ENCODE measurements around the gene C2orf76. TPM values are rescaled to one million over a fixed set of nuclear protein-coding genes. Genes with fewer than 3 reads are reported as not detected.

Gene C2orf76
- total and polyA plus RNA-seq, 10 of the 15 experiments (the other 5 are each of a cell fraction or from before 2014, with no cell fraction given): 14.0 to 46.1 (median 25.4) TPM

DNA sequence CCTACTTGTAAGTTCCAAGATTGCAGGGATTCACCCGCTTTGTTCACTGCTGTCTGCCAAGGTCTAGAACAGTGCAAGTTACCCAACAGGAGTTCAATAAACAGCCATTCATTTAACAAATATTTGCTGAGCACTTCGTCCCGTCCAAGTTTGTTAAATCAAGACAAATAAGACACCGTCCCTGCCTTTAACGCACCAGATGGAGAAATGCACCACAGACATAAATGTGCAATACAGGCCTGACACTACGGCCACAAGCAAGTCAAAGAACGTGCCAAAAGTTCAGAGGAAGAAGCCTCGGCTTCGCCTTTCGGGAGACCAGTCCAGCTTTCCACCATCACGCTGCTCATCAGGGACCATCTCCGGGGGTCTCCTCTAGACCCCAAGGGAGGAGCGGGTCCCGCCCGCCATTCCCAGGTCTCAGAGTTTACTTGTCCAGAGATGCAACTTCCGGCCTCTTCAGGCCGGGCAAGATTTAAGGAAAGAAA is 429 bp downstream of the C2orf76 start:
- peak overlapping the region; percentile 2; the same call in 1 of the 2 replicates for H2AFZ ChIP-seq (ENCODE audit: control insufficient read depth, low read depth, low read length)
- FAIRE-seq: no peak
- peaks cover 19% of the 10 kb centered on the region for H3K4me1 ChIP-seq (ENCODE audit: control insufficient read depth, insufficient read depth, low read length)
- no peaks in the 10 kb centered on the region for H3K27me3 ChIP-seq (replicated peaks in 1 of 2; ENCODE audit: control insufficient read depth in 2 of 2, insufficient read depth in 2 of 2, low read length in 1 of 2)
- H3K27ac ChIP-seq (ENCODE audit: control insufficient read depth, insufficient read depth): peak overlapping the region; percentile 85
- RAD21 ChIA-PET (ENCODE audit: unreplicated experiment): interaction anchor here (0.8 to 3.0 kb wide), 11 partner anchors 10 to 121 kb away, joined by 3 to 34 read pairs (median 5); no protein-coding TSS in a partner anchor
- H4K20me1 ChIP-seq (ENCODE audit: control insufficient read depth, insufficient read depth): peaks cover 6% of the 10 kb centered on the region; the same call in 1 of the 2 replicates
- CTCF ChIA-PET: interaction anchor here (0.6 to 4.0 kb wide), 5 partner anchors 12 to 100 kb away, joined by 3 to 31 read pairs (median 10); no protein-coding TSS in a partner anchor
- BruUV-seq (replicated peaks): TSS peak; percentile 88
- intact Hi-C loops (cut with micrococcal nuclease; ENCODE audit: unreplicated experiment) (loop anchor here (2.0 kb wide), 1 partner anchor 13 kb away; no protein-coding TSS in a partner anchor), in situ Hi-C loops (cut with MboI) (no loop called here)
- SMC1A ChIA-PET (ENCODE audit: uncharacterized antibody, unreplicated experiment): interaction anchor here (0.8 to 9.4 kb wide), 8 partner anchors 13 to 55 kb away, joined by 3 to 120 read pairs (median 6); no protein-coding TSS in a partner anchor
- 0% methylated on average over 17 of the region's 17 CpGs for WGBS (ENCODE audit: insufficient coverage, insufficient replicate concordance, low lambda C conversion rate, missing lambda C conversion rate)
- peaks cover 66% of the 10 kb centered on the region for H3K79me2 ChIP-seq (ENCODE audit: control insufficient read depth, insufficient read depth, low read length)
- H3K4me3 ChIP-seq: peak overlapping the region; percentile 87
- TF ChIP-seq, protein P1, sequence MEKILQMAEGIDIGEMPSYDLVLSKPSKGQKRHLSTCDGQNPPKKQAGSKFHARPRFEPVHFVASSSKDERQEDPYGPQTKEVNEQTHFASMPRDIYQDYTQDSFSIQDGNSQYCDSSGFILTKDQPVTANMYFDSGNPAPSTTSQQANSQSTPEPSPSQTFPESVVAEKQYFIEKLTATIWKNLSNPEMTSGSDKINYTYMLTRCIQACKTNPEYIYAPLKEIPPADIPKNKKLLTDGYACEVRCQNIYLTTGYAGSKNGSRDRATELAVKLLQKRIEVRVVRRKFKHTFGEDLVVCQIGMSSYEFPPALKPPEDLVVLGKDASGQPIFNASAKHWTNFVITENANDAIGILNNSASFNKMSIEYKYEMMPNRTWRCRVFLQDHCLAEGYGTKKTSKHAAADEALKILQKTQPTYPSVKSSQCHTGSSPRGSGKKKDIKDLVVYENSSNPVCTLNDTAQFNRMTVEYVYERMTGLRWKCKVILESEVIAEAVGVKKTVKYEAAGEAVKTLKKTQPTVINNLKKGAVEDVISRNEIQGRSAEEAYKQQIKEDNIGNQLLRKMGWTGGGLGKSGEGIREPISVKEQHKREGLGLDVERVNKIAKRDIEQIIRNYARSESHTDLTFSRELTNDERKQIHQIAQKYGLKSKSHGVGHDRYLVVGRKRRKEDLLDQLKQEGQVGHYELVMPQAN (conservative IDR thresholded peaks at IDR 0.05): 0 out of 2 replicates have a peak, but pooled peaks have one; percentile 48
- TF ChIP-seq EP300 (IDR thresholded peaks at IDR 0.05; ENCODE audit: borderline replicate concordance in 1 of 2, control insufficient read depth in 1 of 2, low read depth in 2 of 2, low read length in 2 of 2) (0 out of 4 replicates have a peak, but pooled peaks of 1 of the 2 experiments have one; percentile 3), BRCA1 (IDR thresholded peaks at IDR 0.05; ENCODE audit: low read depth, low read length) (no peak)
- POLR2A ChIA-PET: interaction anchor here (0.8 to 9.2 kb wide), 9 partner anchors 7 to 35 kb away, joined by 3 to 138 read pairs (median 7); no protein-coding TSS in a partner anchor
- H3K9ac ChIP-seq (ENCODE audit: control insufficient read depth, insufficient read depth, low read length): peak overlapping the region; percentile 73
- ATAC-seq: peak; percentile 5
- DNase-seq (ENCODE audit: low read depth, low spot score): no peak
- H3K4me2 ChIP-seq (ENCODE audit: control insufficient read depth, insufficient read depth): peak overlapping the region; percentile 44
- peaks cover 6 to 14% of the 10 kb centered on the region in 2 experiments for H3K36me3 ChIP-seq (ENCODE audit: control insufficient read depth in 2 of 2, insufficient read depth in 2 of 2, low read length in 1 of 2)
- H3K9me3 ChIP-seq (replicated peaks; ENCODE audit: control insufficient read depth, insufficient read depth, low read length): no peaks in the 10 kb centered on the region

Measured in GM12878 (cell line).